GM19043 (cell line): Measurements from ENCODE around the gene COL23A1.

ENCODE experiments used
- ATAC-seq: cut with Tn5 transposase; IDR thresholded peaks from one replicate; pipeline ENCODE4 v1.9.1; 2021; ENCODE audit warnings: low read depth; ENCODE audit not compliant: unreplicated experiment

COL23A1 gene

DNA sequence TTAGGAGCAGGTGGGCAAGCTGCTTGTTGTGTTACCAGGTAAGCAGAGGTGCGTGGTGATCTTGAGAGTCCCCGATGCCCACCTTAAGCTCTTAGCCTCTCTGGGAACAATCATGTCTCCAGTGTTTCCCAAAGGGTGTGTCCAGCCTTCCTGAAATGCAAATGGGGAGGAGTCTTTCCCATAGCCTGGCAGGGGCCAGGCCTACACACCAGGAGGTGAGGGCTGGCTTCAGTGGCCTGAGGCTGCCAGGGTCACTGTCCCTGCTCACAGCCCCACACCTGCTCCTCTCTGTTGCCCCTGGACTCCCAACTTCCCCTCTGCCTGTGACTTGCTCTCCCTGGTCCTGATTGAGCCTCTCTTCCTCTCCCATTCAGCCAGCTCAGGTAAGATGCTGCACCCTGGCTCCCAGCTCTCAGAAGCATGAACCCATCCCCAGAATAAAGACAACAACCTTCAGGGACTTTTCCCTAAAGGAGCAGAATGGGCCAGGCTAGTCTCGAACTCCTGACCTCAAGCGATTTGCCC is 291.8 kb downstream of the COL23A1 start:
- ATAC-seq: no peak

DNA sequence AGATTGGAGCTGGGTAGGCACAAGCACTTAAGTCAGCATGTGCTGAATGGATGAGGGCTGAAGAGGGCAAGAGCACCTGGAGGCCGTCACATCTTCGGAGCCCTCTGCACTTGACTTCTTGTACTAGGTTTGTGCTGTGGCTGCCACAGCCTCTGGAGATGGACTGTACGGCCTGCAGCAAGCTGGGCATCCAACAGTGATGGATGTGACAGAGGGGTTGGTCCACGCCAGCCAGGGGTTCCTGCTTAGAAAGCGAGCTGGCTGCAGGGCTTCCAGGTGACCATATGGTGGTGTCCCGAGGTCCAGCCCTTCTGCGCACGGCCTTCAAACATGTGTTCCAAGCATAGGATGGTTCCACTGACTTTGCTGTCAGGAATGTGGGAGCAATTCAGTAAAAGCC is 292.4 kb downstream of the COL23A1 start:
- ATAC-seq: no peak

DNA sequence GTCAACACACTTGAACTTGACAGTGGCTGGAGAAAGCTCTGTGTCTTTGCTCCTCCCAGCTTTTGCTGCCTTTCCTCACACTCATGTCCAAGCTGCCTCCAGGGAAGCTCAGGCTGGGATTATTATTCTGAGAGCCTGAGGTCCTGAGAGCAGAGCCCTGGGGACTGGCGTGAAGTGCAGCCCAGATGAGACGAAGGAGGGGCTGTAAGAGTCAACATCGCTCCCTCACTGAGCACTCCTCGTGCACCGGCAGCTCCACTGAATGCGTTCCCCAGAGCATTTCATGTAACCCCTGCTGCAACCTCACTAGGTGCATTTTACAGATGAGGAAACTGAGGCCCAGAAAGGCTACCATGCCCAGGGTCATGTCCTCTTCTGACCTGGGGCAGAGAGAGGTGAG is 294.1 kb downstream of the COL23A1 start:
- ATAC-seq: no peak

DNA sequence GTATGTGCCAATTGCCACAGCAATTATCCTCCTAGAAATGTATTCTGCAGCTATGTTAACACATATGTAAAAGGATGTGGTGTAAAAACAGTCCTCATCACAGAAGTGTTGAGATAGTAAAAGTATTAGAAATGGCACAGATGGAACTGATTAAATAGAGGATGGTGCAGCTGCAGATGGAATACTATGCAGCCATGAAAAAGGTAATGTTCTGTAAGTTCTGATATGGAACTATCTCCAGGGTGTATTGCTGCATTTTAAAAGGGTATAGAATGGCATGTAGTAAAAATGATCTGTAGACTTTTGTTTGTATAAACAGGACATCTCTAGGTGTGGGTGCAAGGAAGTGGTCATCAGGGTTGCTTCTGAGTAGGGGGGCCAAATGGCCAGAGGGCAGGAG is 294.6 kb downstream of the COL23A1 start:
- no peak for ATAC-seq

DNA sequence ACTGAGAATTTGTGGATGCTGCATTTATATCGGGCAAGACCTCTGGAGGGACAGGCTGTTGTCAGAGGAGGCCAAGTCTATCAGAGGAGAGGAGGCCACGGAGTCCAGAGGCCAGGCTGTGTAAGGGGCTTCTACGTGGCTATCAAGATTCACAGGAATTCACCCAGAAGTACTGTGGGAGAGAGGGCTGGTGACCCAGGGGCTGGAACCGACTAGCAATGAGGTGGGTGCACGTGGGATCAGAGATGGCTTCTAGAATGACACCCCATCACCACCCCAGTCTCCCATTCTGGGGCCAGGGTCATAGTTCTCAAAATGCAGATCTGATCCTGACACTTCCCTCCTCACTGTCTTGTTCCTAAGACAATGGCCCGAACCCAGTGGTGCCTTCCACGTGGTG is 296.4 kb downstream of the COL23A1 start:
- ATAC-seq: no peak

DNA sequence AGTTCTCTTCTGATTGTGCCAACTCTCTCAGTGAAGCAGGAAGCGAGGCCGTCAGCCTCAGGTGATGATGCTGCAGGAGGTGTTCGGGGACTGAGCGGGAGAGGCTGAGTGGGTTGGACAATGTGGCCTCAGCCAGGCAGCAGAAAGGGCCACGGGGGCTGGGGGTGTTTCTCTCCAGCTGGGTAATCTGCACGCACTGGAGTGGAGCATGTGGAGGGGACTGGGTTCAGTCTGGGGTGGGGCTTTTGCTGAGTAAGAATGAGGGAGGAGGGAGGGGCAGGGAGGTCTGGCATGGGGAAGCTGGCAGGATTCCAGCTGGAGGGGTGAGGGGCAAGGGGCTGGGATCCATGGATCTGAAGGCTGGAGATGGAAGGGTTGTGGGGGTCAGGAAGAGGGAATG is 296.8 kb downstream of the COL23A1 start:
- no peak for ATAC-seq

DNA sequence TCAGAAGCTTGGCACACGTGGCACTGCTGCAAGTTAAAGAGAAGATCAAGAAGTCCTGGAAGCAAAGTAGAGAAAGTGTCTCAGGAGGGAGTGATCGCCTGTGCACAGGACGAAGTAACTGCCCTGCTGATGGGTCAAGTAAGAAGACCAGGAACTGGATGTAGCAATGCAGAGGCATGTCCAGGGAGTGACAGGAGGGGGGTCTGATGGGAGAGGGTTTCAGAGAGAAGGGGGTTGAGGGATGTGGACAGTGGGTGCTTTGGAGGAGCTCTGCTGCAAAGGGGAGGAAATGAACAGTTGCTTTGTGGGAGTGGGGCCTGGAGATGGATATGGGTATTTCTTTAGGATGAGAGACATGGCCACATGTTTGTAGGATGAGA is 297.4 kb downstream of the COL23A1 start:
- ATAC-seq: no peak

DNA sequence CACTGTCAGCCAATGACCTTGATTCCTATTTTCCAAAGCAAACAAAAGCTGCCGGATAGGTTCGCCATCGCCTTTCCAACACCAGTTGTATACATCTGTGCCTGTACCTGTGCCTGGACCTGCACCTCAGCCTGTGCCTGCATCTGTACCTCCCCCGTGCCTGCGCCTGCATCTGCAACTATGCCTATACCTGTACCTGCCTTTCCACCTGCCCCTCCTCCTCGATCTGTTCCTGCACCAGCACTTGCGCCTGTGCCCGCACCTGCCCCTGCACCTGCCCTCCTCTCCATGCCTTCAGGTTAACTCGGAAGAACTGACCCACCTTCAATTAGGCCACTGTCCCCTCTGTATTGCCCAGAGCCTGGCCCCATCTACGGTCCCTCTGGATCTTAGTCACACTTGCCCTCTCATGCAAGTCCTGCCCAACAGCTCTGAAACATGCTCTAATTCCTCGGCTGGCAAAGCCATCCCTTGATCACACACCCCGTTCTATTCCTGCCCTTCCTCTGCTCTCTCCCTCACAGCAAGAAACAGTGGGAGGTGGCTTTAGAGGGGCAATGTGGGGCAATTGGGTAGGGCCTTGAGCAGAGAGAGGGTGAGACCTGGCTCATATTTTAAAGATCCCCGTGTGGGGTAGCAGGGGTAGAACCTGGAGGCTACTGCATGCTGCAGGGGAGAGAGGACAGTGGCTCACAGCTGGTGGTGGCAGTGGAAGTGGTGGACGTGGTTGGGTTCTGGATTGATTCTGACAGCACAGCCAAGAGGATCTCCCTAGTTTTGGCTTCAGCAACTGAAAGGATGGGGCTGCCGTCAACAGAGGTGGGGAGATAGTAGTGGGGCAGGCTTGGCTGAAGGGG is 298.0 kb downstream of the COL23A1 start:
- no peak for ATAC-seq

DNA sequence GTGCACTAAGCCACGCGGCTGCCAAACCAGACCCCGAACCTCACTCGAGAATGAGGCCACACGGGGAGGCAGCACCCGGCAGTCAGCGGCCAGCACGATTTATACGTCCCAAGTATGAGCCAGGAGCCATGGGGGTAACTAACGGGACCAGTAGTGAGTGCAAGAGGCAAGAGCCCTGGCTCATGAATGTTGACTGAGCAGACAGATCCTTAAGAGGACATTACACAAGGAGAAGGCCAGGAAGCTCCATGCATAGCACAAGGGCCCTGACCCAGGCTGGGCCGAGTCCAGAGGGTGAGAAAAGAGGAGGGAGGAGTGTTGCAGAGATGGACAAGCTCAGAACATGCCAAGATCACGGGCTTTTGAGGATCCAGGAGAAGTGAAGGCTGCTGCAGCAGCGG is 299.0 kb downstream of the COL23A1 start:
- ATAC-seq: no peak

DNA sequence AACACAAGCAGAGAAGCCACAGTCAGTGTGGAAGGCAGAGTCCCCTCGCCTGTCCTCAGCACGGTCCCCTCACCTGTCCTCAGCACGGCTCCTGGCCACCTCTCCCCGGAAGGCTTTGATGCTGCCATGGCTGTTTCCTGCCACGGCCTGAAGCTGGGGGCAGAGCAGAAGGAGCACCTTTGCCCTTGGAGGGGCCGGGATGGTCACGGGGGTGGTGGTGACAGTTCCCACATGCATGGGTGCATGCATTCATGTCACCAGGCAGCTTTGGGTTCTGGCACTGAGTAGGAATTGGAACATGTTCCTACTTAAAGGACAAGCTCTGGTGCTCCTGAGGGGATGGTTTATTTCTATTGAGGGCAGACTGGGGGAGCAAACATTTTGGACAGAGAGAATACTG is 299.8 kb downstream of the COL23A1 start:
- ATAC-seq: no peak

DNA sequence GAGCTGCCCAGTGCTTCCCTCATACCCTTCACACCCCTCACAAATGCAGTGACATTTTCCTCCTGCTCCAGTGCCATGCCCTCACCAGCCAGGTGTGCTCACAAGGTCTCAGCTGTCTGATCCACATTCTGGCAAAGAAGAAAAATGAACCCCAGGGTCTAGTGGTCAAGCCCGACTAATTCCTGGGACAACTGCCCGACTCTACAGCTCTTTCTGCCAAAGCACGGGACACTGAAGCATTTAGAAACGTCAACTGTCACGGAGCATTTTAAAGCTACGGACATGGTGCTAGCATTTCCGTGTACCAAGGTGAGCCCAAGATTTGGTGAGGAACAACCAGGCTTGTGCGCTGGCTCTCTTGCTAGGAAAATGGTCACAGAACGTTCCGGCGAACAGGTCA is 300.8 kb downstream of the COL23A1 start:
- ATAC-seq: no peak

DNA sequence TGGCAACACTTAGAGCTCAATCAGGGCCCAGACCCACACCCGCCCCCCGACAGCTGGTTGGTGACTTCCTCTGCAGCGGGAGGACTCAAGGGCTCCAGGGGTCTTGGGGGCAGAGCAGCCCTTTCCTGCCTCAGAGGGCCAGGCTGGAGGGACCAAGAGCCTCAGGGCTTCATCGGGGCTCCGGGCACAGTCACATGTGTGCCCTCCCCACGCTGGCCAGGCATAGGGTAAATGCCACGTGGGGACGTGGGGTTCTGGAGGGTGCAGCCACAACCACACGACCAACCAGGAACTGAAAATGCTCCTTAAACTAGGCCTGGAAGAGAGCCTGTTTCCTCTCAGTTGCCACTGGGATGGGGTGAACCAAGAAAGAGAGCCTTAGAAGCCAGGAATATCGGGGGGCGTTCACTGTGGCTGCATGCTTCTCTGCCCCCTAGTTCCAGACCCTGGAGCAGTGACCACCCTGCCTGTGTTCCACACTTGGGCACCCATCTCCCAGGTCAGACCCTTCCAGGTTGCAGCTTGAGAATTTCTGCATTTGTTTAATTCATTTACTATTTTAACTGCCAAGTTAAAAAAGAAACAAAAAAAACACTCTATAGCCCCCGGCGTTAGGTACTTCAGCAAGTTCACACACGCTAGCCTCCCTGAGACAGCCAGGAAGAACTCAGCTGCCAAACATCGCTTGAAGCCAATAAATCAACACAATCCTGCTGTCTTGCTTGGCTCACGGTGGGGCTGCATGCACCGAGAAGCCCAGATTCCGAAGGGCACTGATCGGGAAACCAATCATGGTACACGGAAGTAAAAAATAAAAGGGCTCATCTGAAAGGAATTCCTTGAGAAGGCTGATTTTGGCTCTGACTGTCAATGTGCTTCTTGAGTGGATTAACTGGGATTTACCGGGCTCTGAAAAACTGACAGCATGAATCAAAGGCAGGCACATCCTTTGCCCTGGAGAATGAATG is 301.5 kb downstream of the COL23A1 start:
- ATAC-seq: no peak

DNA sequence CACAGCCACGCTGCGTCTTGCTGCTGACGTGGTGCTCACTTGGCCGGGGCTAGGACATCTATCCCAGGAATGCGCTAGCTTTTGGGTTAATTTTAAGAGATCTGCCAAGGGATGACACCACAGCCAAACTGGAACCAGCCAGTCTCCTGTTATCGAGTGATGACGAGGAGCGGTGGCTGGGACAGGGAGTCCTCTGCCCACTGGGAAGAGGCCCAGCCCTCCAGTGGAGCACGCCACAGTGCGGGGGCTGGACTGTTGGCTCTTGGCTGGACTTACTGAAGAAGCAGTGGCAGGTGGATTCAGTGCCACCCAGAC is 302.4 kb downstream of the COL23A1 start:
- ATAC-seq: no peak

DNA sequence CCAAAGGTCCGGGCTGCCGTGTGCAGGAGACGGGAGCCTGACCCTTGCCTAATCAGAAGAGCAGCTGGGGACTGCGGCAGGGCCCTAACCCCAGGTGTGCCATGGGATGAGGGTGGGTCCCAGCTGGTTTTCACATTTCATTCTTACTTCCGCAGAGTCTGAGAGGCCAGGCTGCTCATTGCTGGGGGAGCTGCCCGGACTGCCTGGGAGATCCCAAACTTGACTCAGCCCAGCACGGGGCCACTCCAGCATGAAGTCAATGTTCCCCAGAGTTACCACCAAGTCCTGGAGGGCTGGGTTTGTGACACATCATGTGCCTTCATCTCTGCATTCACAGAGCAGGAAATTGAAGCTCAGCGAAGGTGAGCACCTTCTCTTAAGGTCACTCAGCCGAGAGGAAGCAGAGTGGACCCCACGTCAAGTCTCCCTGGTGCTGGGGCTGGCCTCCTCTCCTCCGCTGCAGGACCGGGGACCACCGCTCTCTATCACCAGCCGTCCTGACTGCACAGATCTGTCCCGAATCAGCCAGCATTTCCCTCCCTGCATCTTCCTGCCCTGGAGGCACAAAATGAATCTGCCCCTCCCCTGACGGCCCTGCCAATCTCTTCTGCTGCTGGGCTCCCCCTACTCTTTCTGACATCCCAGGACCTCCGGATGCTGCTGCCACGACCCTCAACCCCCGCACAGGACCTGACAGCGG is 303.0 kb downstream of the COL23A1 start:
- ATAC-seq: no peak

DNA sequence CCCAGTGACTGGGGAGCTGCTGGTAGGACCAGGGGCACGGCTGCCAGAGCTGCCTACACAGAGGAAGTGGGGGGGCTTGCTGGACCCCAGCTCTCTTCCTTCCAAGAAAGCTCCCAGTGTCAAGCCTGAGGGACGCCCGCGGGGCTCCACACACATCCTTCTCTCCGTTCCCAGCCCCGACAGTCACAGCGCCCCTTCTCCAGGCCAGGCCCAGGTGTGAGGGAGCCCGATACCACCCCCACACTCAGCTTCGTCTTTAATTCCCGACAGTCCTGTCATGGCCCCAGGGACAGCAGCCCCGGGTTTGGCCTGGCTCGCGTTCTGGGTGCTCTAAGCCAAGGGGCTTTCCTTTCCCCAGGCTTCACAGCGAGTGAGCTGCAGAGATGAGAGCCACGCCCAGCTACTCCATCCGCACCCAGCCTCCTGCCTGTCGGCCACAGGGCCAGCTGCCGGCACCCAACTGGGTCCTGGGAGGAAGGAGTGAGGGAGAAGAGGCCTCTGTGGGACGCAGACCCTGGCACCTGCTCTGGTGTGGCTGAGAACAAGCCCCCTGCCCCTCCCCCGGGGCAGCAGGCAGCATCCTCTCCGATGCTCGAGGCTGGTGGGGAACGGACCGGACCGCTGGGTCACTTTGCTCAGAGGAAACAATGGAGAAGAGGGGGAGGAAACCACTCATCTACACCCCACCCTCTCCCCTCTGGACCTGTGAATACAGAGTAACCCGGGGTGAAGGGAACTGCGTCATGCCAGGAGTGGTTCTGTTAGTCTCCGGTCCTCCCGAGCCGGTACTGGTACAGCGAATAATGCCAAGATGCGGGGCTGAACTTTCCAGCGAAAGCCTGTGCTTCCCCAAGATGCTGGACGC is 303.7 kb downstream of the COL23A1 start:
- ATAC-seq: no peak

DNA sequence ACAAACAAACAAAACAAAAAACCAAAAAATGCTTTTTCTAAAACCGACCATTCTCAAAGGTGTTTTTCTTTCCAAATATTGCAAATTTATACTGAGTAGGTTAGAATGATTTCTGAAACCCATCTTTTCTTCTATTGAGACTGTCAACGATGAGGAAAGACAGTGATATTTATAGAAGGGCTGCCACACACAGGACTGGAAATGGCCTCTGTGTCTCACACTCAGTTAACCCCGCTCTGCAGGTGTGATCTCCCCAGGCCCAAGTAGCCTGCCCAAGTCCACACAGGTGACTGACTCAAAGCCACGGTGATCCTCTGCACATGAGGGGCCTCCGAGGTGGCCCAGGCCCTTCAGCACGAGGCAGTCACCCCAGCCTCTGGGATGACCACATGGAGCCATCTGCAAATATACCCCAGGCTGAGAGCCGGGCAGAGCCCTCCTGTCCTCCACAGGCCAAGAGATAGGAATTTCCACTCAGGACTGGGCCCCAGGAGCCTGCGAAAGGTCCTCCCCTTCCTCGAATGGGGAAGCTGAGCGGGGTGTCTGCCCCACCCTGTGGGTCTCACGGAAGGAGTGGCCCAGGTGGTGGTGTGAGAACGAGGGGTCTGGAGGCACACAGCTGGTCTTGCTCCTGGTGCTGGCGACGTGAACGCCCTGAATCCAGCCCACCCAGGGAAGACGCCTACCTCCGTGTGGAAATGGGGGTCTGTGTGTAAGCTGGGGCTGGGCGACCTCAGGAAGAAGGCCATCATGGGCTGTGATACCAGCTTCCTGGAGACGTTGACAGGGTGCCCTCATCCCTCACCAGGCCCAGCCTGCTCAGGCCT is 304.6 kb downstream of the COL23A1 start:
- no peak for ATAC-seq

DNA sequence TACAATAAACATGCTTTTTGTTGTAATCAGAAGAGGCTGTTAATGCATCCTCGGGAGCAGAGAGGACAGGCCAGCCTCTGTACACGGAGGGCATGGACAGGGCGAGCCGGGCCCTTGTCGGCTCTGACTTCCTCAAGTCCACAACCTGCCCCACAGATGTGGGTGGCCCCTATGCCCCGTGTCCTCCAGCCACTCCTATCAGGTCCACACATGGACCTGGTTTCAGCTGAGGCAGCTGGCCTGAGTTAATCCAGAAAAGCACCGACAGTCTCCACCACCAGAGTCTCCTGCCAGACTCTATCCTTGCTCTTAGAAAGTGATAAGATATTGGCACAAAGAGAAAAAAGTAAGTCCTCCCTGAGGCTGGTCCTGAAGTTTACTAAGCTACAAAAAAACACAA is 305.2 kb downstream of the COL23A1 start:
- no peak for ATAC-seq

DNA sequence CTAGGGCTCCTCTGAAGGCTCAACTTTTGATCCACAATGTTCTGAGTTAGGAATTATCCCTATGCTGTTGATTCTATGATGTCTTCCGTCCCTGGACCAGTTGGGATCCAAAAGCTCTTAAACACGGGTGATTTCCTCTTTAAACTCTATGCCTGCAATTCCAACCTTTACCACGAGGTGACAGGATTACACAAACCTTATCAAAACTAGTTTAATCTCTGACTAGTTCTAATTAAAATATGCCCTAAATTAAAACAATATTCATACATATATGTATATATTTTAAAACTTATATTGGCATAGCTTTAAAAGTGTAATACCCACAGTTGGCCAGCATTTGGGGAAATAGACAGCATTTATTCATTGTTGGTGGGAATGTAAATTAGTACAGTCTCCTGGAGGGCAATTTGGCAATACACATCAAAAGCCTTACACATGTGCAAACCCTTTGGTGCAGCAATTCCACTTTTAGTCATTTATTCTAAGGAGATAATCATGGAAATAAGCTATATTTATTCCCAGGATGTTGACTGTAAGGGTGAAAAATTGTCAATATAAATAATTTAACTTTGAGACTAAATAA is 306.0 kb downstream of the COL23A1 start:
- no peak for ATAC-seq

DNA sequence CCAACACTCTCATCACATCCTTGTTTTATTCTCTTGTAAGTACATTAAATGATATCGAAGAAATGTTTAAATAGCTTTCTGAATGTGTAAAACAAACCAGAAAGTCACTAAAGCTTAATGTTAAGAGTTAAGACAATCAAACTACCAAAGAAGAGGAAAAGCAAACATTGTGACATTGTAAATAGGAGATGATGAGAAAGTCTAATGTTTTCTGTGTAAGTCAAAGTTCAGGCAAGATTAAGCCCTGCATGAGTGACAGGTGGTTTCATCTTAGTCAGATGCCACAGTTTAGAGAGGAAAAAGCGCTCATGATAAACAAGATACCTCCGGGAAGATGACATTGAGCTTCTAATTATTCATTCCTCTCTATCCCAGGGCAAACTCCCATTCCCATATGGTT is 306.7 kb downstream of the COL23A1 start:
- no peak for ATAC-seq
